BLaER1 treated with 17β-estradiol and CSF1 and Interleukin-3, amounts not matched to agents 10 nM and 100 nM (cell line): ENCODE results near the gene LIX1L.
A peak's percentile ranks its signal among the peaks of the same experiment; 100 is the strongest.

Source experiments
- H3K27ac ChIP-seq, 11 experiments: shearing (Covaris generic); formaldehyde crosslinking; 2 replicates each; pipeline ENCODE4 v1.8.1; 2022
- H3K27me3 ChIP-seq, 11 experiments: shearing (Covaris generic); formaldehyde crosslinking; 2 replicates each; pipeline ENCODE4 v1.8.1; 2022
- H3K36me3 ChIP-seq, 11 experiments: shearing (Covaris generic); formaldehyde crosslinking; 2 replicates each; pipeline ENCODE4 v1.8.1; 2022
- H3K4me1 ChIP-seq, 10 experiments: shearing (Covaris generic); formaldehyde crosslinking; 2 replicates each; pipeline ENCODE4 v1.8.1; 2022
- H3K4me2 ChIP-seq, 11 experiments: shearing (Covaris generic); formaldehyde crosslinking; 2 replicates each; pipeline ENCODE4 v1.8.1; 2022
- H3K4me3 ChIP-seq, 10 experiments: shearing (Covaris generic); formaldehyde crosslinking; 2 replicates each; pipeline ENCODE4 v1.8.1; 2022
- H3K9ac ChIP-seq, 11 experiments: shearing (Covaris generic); formaldehyde crosslinking; 2 replicates each; pipeline ENCODE4 v1.8.1; 2022
- H3K9me3 ChIP-seq, 11 experiments: shearing (Covaris generic); formaldehyde crosslinking; replicated peaks in 1 of 11; 2 replicates each; pipeline ENCODE4 v1.8.1; 2022
- H4K20me1 ChIP-seq, 11 experiments: shearing (Covaris generic); formaldehyde crosslinking; 2 replicates each; pipeline ENCODE4 v1.8.1; 2022
- Cebpa-rat ChIP-seq, 11 experiments: shearing (Covaris generic); IDR thresholded peaks; 2 replicates each; pipeline ENCODE4 v1.8.1; 2022

The LIX1L gene

GRCh38 chr1:145956781-145957442 is 905 bp downstream of the LIX1L start:
- peak overlapping the region; percentile 54 to 80 (median 72) for H3K4me3 ChIP-seq
- peaks cover 56 to 66% (median 60%) of the 10 kb centered on the region in 10 experiments for H3K4me1 ChIP-seq
- H3K4me2 ChIP-seq = peak overlapping the region; percentile 86 to 100 (median 97)
- H3K27ac ChIP-seq = peak overlapping the region; percentile 36 to 84 (median 78); a peak in 21 of 22 replicates
- no peak for TF ChIP-seq Cebpa-rat (IDR thresholded peaks at IDR 0.05)
- no peaks in the 10 kb centered on the region; a peak in 2 of 22 replicates for H4K20me1 ChIP-seq
- H3K9ac ChIP-seq = peak overlapping the region; percentile 74 to 87 (median 83)
- peaks cover 0 to 13% (median 4%) of the 10 kb centered on the region in 11 experiments; a peak in 7 of 22 replicates for H3K36me3 ChIP-seq
- peaks cover 6 to 12% (median 11%) of the 10 kb centered on the region in 11 experiments; a peak in 21 of 22 replicates for H3K27me3 ChIP-seq
- H3K9me3 ChIP-seq = no peaks in the 10 kb centered on the region

- peaks cover 2 to 7% (median 5%) of the 10 kb centered on the region in 11 experiments; a peak in 21 of 22 replicates for H3K27me3 ChIP-seq
- peak overlapping the region; percentile 54 to 80 (median 72) for H3K4me3 ChIP-seq
- no peaks in the 10 kb centered on the region for H3K9me3 ChIP-seq
- peaks cover 55 to 65% (median 58%) of the 10 kb centered on the region in 10 experiments for H3K4me1 ChIP-seq
- H3K4me2 ChIP-seq = peak overlapping the region; percentile 86 to 100 (median 97)
- peak overlapping the region; percentile 36 to 84 (median 78); a peak in 17 of 22 replicates for H3K27ac ChIP-seq
- peaks cover 0 to 13% (median 4%) of the 10 kb centered on the region in 11 experiments; a peak in 7 of 22 replicates for H3K36me3 ChIP-seq
- H4K20me1 ChIP-seq = no peaks in the 10 kb centered on the region; a peak in 2 of 22 replicates
- H3K9ac ChIP-seq = peak overlapping the region; percentile 74 to 87 (median 83)
- TF ChIP-seq Cebpa-rat (IDR thresholded peaks at IDR 0.05) = no peak
These were observed 1.5 kb downstream of the LIX1L start for GRCh38 chr1:145956361-145956760.

- Histone ChIP-seq H3K9ac (peak overlapping the region in 1 of 11 experiments; percentile 11; a peak in 1 of 22 replicates), H3K9me3 (no peaks in the 10 kb centered on the region), H3K36me3 (peaks cover 0 to 18% (median 4%) of the 10 kb centered on the region in 11 experiments; a peak in 8 of 22 replicates), H3K27ac (no peak overlapping the region), H3K4me1 (peaks cover 56 to 68% (median 61%) of the 10 kb centered on the region in 10 experiments), H3K4me2 (peak overlapping the region; percentile 86 to 100 (median 97)), H3K4me3 (no peak overlapping the region; a peak in 1 of 20 replicates), H3K27me3 (no peaks in the 10 kb centered on the region), H4K20me1 (no peaks in the 10 kb centered on the region; a peak in 2 of 22 replicates)
- no peak for TF ChIP-seq Cebpa-rat (IDR thresholded peaks at IDR 0.05)
These were observed 2.4 kb downstream of the LIX1L start for GRCh38 chr1:145955436-145955835.

- peaks cover 0 to under 1% (median 0%) of the 10 kb centered on the region in 11 experiments; a peak in 3 of 22 replicates for H4K20me1 ChIP-seq
- peaks cover 43 to 54% (median 47%) of the 10 kb centered on the region in 10 experiments for H3K4me1 ChIP-seq
- H3K4me3 ChIP-seq = no peak overlapping the region
- TF ChIP-seq Cebpa-rat (IDR thresholded peaks at IDR 0.05) = no peak
- H3K9ac ChIP-seq = no peak overlapping the region
- H3K27ac ChIP-seq = no peak overlapping the region
- no peaks in the 10 kb centered on the region for H3K27me3 ChIP-seq
- H3K36me3 ChIP-seq = peaks cover 0 to 21% (median 9%) of the 10 kb centered on the region in 11 experiments; a peak in 10 of 22 replicates
- no peaks in the 10 kb centered on the region for H3K9me3 ChIP-seq
- no peak overlapping the region for H3K4me2 ChIP-seq
These were observed 4.0 kb downstream of the LIX1L start for GRCh38 chr1:145953861-145954260.

GRCh38 chr1:145952903-145953302 is 4.9 kb downstream of the LIX1L start:
- Histone ChIP-seq H3K4me1 (peaks cover 34 to 46% (median 39%) of the 10 kb centered on the region in 10 experiments), H3K27me3 (no peaks in the 10 kb centered on the region), H3K4me2 (no peak overlapping the region), H3K36me3 (peaks cover 0 to 30% (median 14%) of the 10 kb centered on the region in 11 experiments; a peak in 11 of 22 replicates), H3K9me3 (no peaks in the 10 kb centered on the region), H3K27ac (no peak overlapping the region), H3K9ac (no peak overlapping the region), H3K4me3 (no peak overlapping the region), H4K20me1 (peaks cover 0 to 10% (median 0%) of the 10 kb centered on the region in 11 experiments; a peak in 4 of 22 replicates)
- TF ChIP-seq Cebpa-rat (IDR thresholded peaks at IDR 0.05) = no peak

- H4K20me1 ChIP-seq = peaks cover 0 to 12% (median 0%) of the 10 kb centered on the region in 11 experiments; a peak in 4 of 22 replicates
- H3K27ac ChIP-seq = no peak overlapping the region
- H3K9ac ChIP-seq = no peak overlapping the region
- H3K4me2 ChIP-seq = peak overlapping the region in 7 of 11 experiments; percentile 27 to 51 (median 36); a peak in 7 of 22 replicates
- H3K9me3 ChIP-seq = no peaks in the 10 kb centered on the region
- H3K4me3 ChIP-seq = no peak overlapping the region
- H3K4me1 ChIP-seq = peaks cover 29 to 41% (median 34%) of the 10 kb centered on the region in 10 experiments
- peaks cover 8 to 44% (median 24%) of the 10 kb centered on the region in 11 experiments; a peak in 18 of 22 replicates for H3K36me3 ChIP-seq
- no peak for TF ChIP-seq Cebpa-rat (IDR thresholded peaks at IDR 0.05)
- no peaks in the 10 kb centered on the region for H3K27me3 ChIP-seq
These were observed 6.3 kb downstream of the LIX1L start for GRCh38 chr1:145951526-145951925.

- Histone ChIP-seq H3K4me3 (no peak overlapping the region), H3K27ac (no peak overlapping the region), H4K20me1 (peaks cover 0 to 12% (median 0%) of the 10 kb centered on the region in 11 experiments; a peak in 3 of 22 replicates), H3K4me1 (peaks cover 10 to 20% (median 13%) of the 10 kb centered on the region in 10 experiments; a peak in 19 of 20 replicates), H3K9ac (no peak overlapping the region), H3K9me3 (no peaks in the 10 kb centered on the region), H3K36me3 (peaks cover 8 to 57% (median 35%) of the 10 kb centered on the region in 11 experiments; a peak in 20 of 22 replicates), H3K4me2 (no peak overlapping the region), H3K27me3 (no peaks in the 10 kb centered on the region)
- no peak for TF ChIP-seq Cebpa-rat (IDR thresholded peaks at IDR 0.05)
These were observed 8.6 kb downstream of the LIX1L start for GRCh38 chr1:145949219-145949618.

GRCh38 chr1:145947551-145947950 is 10.3 kb downstream of the LIX1L start:
- H3K4me1 ChIP-seq = peaks cover 10 to 20% (median 12%) of the 10 kb centered on the region in 10 experiments; a peak in 18 of 20 replicates
- no peaks in the 10 kb centered on the region for H3K27me3 ChIP-seq
- no peak overlapping the region for H3K4me2 ChIP-seq
- no peaks in the 10 kb centered on the region for H3K9me3 ChIP-seq
- H3K36me3 ChIP-seq = peaks cover 3 to 73% (median 44%) of the 10 kb centered on the region in 11 experiments; a peak in 20 of 22 replicates
- no peak overlapping the region for H3K9ac ChIP-seq
- H3K4me3 ChIP-seq = no peak overlapping the region
- H4K20me1 ChIP-seq = peaks cover 0 to 12% (median 0%) of the 10 kb centered on the region in 11 experiments; a peak in 3 of 22 replicates
- no peak for TF ChIP-seq Cebpa-rat (IDR thresholded peaks at IDR 0.05)
- H3K27ac ChIP-seq = no peak overlapping the region

GRCh38 chr1:145946477-145946986 is 11.3 kb downstream of the LIX1L start:
- TF ChIP-seq Cebpa-rat (IDR thresholded peaks at IDR 0.05) = no peak
- H3K4me3 ChIP-seq = no peak overlapping the region
- peaks cover 10 to 17% (median 11%) of the 10 kb centered on the region in 10 experiments; a peak in 18 of 20 replicates for H3K4me1 ChIP-seq
- H3K9me3 ChIP-seq = no peaks in the 10 kb centered on the region
- H3K27ac ChIP-seq = no peak overlapping the region
- peaks cover 3 to 73% (median 54%) of the 10 kb centered on the region in 11 experiments; a peak in 21 of 22 replicates for H3K36me3 ChIP-seq
- no peak overlapping the region for H3K4me2 ChIP-seq
- no peak overlapping the region for H3K9ac ChIP-seq
- peaks cover 0 to 12% (median 0%) of the 10 kb centered on the region in 11 experiments; a peak in 3 of 22 replicates for H4K20me1 ChIP-seq
- no peaks in the 10 kb centered on the region for H3K27me3 ChIP-seq
